22Rv1 (cell line): Measurements from ENCODE around the gene SNX17.
A peak's percentile ranks its signal among the peaks of the same experiment; 100 is the strongest.

Source experiments
- H3K27ac ChIP-seq: fragments of 450-650 bp; 2 replicates; pipeline ENCODE4 v1.5.1; 2017
- CTCF ChIP-seq: fragments of 450-650 bp; IDR thresholded peaks from 2 replicates; pipeline ENCODE4 v1.5.1; 2017; ENCODE audit warnings: mild to moderate bottlenecking
- ZFX ChIP-seq: fragments of 450-650 bp; IDR thresholded peaks from 2 replicates; pipeline ENCODE4 v1.6.1; 2017; ENCODE audit warnings: antibody characterized with exemption, borderline replicate concordance

Gene SNX17

GRCh38 chr2:27370026-27370815, at the start of gene SNX17, which contains the start of gene EIF2B4:
TSS of gene SNX17 (plus strand) at chr2:27370616. CDS start at chr2:27370744, 128 bp downstream.
TSS of gene EIF2B4 (minus strand) at chr2:27370338. CDS start at chr2:27370314, 24 bp downstream.
- TF ChIP-seq ZFX, result no peak
- peak; percentile 95 for TF ChIP-seq CTCF
- H3K27ac ChIP-seq, result peak within 1 kb of the TSS; percentile 80

- H3K27ac ChIP-seq, result peak overlapping the region; percentile 81
- peak; percentile 52 for TF ChIP-seq CTCF
- no peak for TF ChIP-seq ZFX
Observed at GRCh38 chr2:27320958-27321543, 49.4 kb upstream of the SNX17 start.

- TF ChIP-seq ZFX, result no peak
- no peak for TF ChIP-seq CTCF
- peak overlapping the region; percentile 81 for H3K27ac ChIP-seq
Observed at GRCh38 chr2:27322301-27322765, 48.1 kb upstream of the SNX17 start.

GRCh38 chr2:27322766-27323595, 47.4 kb upstream of the SNX17 start, which contains the start of gene MPV17:
TSS of gene MPV17 (minus strand) at chr2:27323097. CDS start at chr2:27322517, 580 bp downstream.
- TF ChIP-seq ZFX (no peak), CTCF (no peak)
- peak within 1 kb of the TSS; percentile 81 for H3K27ac ChIP-seq

GRCh38 chr2:27323596-27324285, 46.7 kb upstream of the SNX17 start:
- H3K27ac ChIP-seq, result peak overlapping the region; percentile 81
- TF ChIP-seq CTCF (no peak), ZFX (no peak)

- peak overlapping the region; percentile 81; the same call in 1 of the 2 replicates for H3K27ac ChIP-seq
- no peak for TF ChIP-seq CTCF
- TF ChIP-seq ZFX, result no peak
Observed at GRCh38 chr2:27324720-27325119, 45.7 kb upstream of the SNX17 start.
